Activated naive CD4-positive, alpha-beta T cell treated with anti-CD3 and anti-CD28 coated beads, Interleukin-2, amount 50 U/mL, for 24 hours (primary cell): ENCODE results near the gene DPYD.
A peak's percentile ranks its signal among the peaks of the same experiment; 100 is the strongest.

Experiments
- H3K27ac Mint-ChIP-seq: one replicate; pipeline ENCODE4 v1.8.0; 2021; ENCODE audit warnings: mild to moderate bottlenecking, mixed read lengths
- H3K27me3 Mint-ChIP-seq: one replicate; pipeline ENCODE4 v1.8.0; 2021; ENCODE audit warnings: mixed read lengths
- H3K36me3 Mint-ChIP-seq: one replicate; pipeline ENCODE4 v1.8.0; 2021; ENCODE audit warnings: mixed read lengths
- H3K4me1 Mint-ChIP-seq: one replicate; pipeline ENCODE4 v1.8.0; 2021; ENCODE audit warnings: mixed read lengths
- H3K4me3 Mint-ChIP-seq: one replicate; pipeline ENCODE4 v1.8.0; 2021; ENCODE audit warnings: mild to moderate bottlenecking, mixed read lengths
- H3K9me3 Mint-ChIP-seq: one replicate; pipeline ENCODE4 v1.8.0; 2021; ENCODE audit warnings: mixed read lengths

The DPYD gene

GRCh38 chr1:97918961-97919360, 1.9 kb downstream of the DPYD start:
- H3K27me3 Mint-ChIP-seq, result no peaks in the 10 kb centered on the region
- H3K4me3 Mint-ChIP-seq, result peak overlapping the region; percentile 94
- peaks cover 70% of the 10 kb centered on the region for H3K4me1 Mint-ChIP-seq
- peak overlapping the region; percentile 57 for H3K27ac Mint-ChIP-seq
- H3K36me3 Mint-ChIP-seq, result peaks cover 1% of the 10 kb centered on the region
- no peaks in the 10 kb centered on the region for H3K9me3 Mint-ChIP-seq

- no peaks in the 10 kb centered on the region for H3K27me3 Mint-ChIP-seq
Observed at GRCh38 chr1:97913506-97914139, 7.2 kb downstream of the DPYD start.

GRCh38 chr1:97911266-97912215, 9.3 kb downstream of the DPYD start:
- Mint-ChIP-seq H3K27me3 (no peaks in the 10 kb centered on the region), H3K36me3 (no peaks in the 10 kb centered on the region), H3K9me3 (no peaks in the 10 kb centered on the region), H3K4me3 (peak overlapping the region; percentile 20), H3K27ac (no peak overlapping the region), H3K4me1 (peaks cover 48% of the 10 kb centered on the region)

More at GRCh38 chr1:97913506-97914139, 7.2 kb downstream of the DPYD start:
- H3K27ac Mint-ChIP-seq, result no peak overlapping the region
- H3K36me3 Mint-ChIP-seq, result peaks cover 1% of the 10 kb centered on the region
- H3K9me3 Mint-ChIP-seq, result no peaks in the 10 kb centered on the region
- H3K4me1 Mint-ChIP-seq, result peaks cover 69% of the 10 kb centered on the region
- H3K4me3 Mint-ChIP-seq, result no peak overlapping the region

- H3K36me3 Mint-ChIP-seq, result no peaks in the 10 kb centered on the region
- no peaks in the 10 kb centered on the region for H3K9me3 Mint-ChIP-seq
- H3K4me3 Mint-ChIP-seq, result no peak overlapping the region
- H3K27me3 Mint-ChIP-seq, result no peaks in the 10 kb centered on the region
- peaks cover 46% of the 10 kb centered on the region for H3K4me1 Mint-ChIP-seq
- no peak overlapping the region for H3K27ac Mint-ChIP-seq
Observed at GRCh38 chr1:97909266-97909665, 11.6 kb downstream of the DPYD start.

GRCh38 chr1:97907886-97908285, 12.9 kb downstream of the DPYD start:
- H3K4me1 Mint-ChIP-seq, result peaks cover 44% of the 10 kb centered on the region

GRCh38 chr1:97906567-97907241, 14.1 kb downstream of the DPYD start:
- H3K4me1 Mint-ChIP-seq, result peaks cover 44% of the 10 kb centered on the region

More at GRCh38 chr1:97907886-97908285, 12.9 kb downstream of the DPYD start:
- no peaks in the 10 kb centered on the region for H3K27me3 Mint-ChIP-seq
- no peak overlapping the region for H3K27ac Mint-ChIP-seq
- H3K4me3 Mint-ChIP-seq, result no peak overlapping the region
- no peaks in the 10 kb centered on the region for H3K36me3 Mint-ChIP-seq
- H3K9me3 Mint-ChIP-seq, result no peaks in the 10 kb centered on the region

GRCh38 chr1:97905141-97905940, 15.5 kb downstream of the DPYD start:
- H3K27me3 Mint-ChIP-seq, result no peaks in the 10 kb centered on the region
- no peak overlapping the region for H3K4me3 Mint-ChIP-seq
- H3K36me3 Mint-ChIP-seq, result peaks cover 1% of the 10 kb centered on the region
- no peak overlapping the region for H3K27ac Mint-ChIP-seq
- H3K9me3 Mint-ChIP-seq, result no peaks in the 10 kb centered on the region
- H3K4me1 Mint-ChIP-seq, result peaks cover 48% of the 10 kb centered on the region

More at GRCh38 chr1:97906567-97907241, 14.1 kb downstream of the DPYD start:
- Mint-ChIP-seq H3K27me3 (no peaks in the 10 kb centered on the region), H3K4me3 (no peak overlapping the region), H3K27ac (no peak overlapping the region), H3K9me3 (no peaks in the 10 kb centered on the region), H3K36me3 (no peaks in the 10 kb centered on the region)

- Mint-ChIP-seq H3K27ac (no peak overlapping the region), H3K36me3 (peaks cover 5% of the 10 kb centered on the region), H3K27me3 (no peaks in the 10 kb centered on the region), H3K4me1 (peaks cover 48% of the 10 kb centered on the region), H3K9me3 (no peaks in the 10 kb centered on the region), H3K4me3 (no peak overlapping the region)
Observed at GRCh38 chr1:97904534-97904933, 16.3 kb downstream of the DPYD start.

GRCh38 chr1:97903626-97904025, 17.2 kb downstream of the DPYD start:
- Mint-ChIP-seq H3K27ac (no peak overlapping the region), H3K36me3 (peaks cover 13% of the 10 kb centered on the region)

GRCh38 chr1:97902067-97902466, 18.8 kb downstream of the DPYD start:
- Mint-ChIP-seq H3K27me3 (no peaks in the 10 kb centered on the region), H3K4me3 (peak overlapping the region; percentile 12), H3K9me3 (no peaks in the 10 kb centered on the region), H3K27ac (peak overlapping the region; percentile 93), H3K4me1 (peaks cover 54% of the 10 kb centered on the region), H3K36me3 (peaks cover 20% of the 10 kb centered on the region)

More at GRCh38 chr1:97903626-97904025, 17.2 kb downstream of the DPYD start:
- no peaks in the 10 kb centered on the region for H3K9me3 Mint-ChIP-seq
- no peaks in the 10 kb centered on the region for H3K27me3 Mint-ChIP-seq
- no peak overlapping the region for H3K4me3 Mint-ChIP-seq
- peaks cover 48% of the 10 kb centered on the region for H3K4me1 Mint-ChIP-seq

- peak overlapping the region; percentile 20 for H3K4me3 Mint-ChIP-seq
- H3K36me3 Mint-ChIP-seq, result peaks cover 21% of the 10 kb centered on the region
- H3K27ac Mint-ChIP-seq, result peak overlapping the region; percentile 37
- H3K4me1 Mint-ChIP-seq, result peaks cover 57% of the 10 kb centered on the region
- H3K27me3 Mint-ChIP-seq, result no peaks in the 10 kb centered on the region
- no peaks in the 10 kb centered on the region for H3K9me3 Mint-ChIP-seq
Observed at GRCh38 chr1:97901017-97901658, 19.7 kb downstream of the DPYD start.

GRCh38 chr1:97898948-97899347, 21.9 kb downstream of the DPYD start:
- Mint-ChIP-seq H3K36me3 (peaks cover 26% of the 10 kb centered on the region), H3K9me3 (no peaks in the 10 kb centered on the region), H3K4me1 (peaks cover 55% of the 10 kb centered on the region), H3K27ac (no peak overlapping the region), H3K27me3 (no peaks in the 10 kb centered on the region), H3K4me3 (no peak overlapping the region)

GRCh38 chr1:97895278-97895677, 25.6 kb downstream of the DPYD start:
- no peak overlapping the region for H3K27ac Mint-ChIP-seq
- peaks cover 34% of the 10 kb centered on the region for H3K4me1 Mint-ChIP-seq
- H3K4me3 Mint-ChIP-seq, result no peak overlapping the region
- H3K27me3 Mint-ChIP-seq, result no peaks in the 10 kb centered on the region
- no peaks in the 10 kb centered on the region for H3K9me3 Mint-ChIP-seq
- H3K36me3 Mint-ChIP-seq, result peaks cover 30% of the 10 kb centered on the region

- Mint-ChIP-seq H3K4me3 (no peak overlapping the region), H3K36me3 (peaks cover 28% of the 10 kb centered on the region), H3K27me3 (no peaks in the 10 kb centered on the region), H3K27ac (no peak overlapping the region), H3K9me3 (peaks cover 8% of the 10 kb centered on the region), H3K4me1 (peaks cover 34% of the 10 kb centered on the region)
Observed at GRCh38 chr1:97893844-97894243, 27.0 kb downstream of the DPYD start.
